ENCODE results near the gene CES3. TPM values are rescaled to one million over a fixed set of nuclear protein-coding genes. Genes with fewer than 3 reads are reported as not detected.

Gene CES3
- total RNA-seq, 2 experiments from 2014 or later = 1.1 to 1.3 TPM

DNA sequence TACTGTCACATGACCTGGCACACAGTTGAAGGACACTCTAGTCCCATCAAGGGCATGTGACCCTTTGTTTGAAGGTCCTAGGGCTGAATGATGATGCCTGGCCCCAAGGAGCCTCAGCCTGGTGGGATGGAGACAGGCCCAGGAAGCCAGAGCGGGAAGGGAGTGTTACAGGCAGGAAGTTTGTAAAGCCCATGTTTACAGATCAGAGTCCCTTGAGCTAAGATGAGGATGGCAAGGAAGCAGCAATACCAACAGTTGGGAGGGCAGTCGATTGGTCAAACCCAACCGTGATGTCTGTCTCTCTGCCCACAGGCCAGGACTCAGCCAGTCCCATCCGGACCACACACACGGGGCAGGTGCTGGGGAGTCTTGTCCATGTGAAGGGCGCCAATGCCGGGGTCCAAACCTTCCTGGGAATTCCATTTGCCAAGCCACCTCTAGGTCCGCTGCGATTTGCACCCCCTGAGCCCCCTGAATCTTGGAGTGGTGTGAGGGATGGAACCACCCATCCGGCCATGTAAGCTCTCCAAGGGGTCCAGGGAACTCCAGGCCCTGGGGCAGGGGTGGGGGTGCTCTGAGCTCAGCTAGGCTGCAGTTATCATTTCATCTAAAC lies 23.2 kb upstream of the CES3 start:
- TF ChIP-seq, protein P1, sequence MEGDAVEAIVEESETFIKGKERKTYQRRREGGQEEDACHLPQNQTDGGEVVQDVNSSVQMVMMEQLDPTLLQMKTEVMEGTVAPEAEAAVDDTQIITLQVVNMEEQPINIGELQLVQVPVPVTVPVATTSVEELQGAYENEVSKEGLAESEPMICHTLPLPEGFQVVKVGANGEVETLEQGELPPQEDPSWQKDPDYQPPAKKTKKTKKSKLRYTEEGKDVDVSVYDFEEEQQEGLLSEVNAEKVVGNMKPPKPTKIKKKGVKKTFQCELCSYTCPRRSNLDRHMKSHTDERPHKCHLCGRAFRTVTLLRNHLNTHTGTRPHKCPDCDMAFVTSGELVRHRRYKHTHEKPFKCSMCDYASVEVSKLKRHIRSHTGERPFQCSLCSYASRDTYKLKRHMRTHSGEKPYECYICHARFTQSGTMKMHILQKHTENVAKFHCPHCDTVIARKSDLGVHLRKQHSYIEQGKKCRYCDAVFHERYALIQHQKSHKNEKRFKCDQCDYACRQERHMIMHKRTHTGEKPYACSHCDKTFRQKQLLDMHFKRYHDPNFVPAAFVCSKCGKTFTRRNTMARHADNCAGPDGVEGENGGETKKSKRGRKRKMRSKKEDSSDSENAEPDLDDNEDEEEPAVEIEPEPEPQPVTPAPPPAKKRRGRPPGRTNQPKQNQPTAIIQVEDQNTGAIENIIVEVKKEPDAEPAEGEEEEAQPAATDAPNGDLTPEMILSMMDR (IDR thresholded peaks at IDR 0.05) = no peak
- ChIA-PET POLR2A (no interaction called here), CTCF (interaction anchor here (1.0 kb wide), 1 partner anchor 10 kb away, joined by 3 read pairs; no protein-coding TSS in a partner anchor)
- Mint-ChIP-seq H3K4me1 (ENCODE audit: low read depth) (peaks cover 49% of the 10 kb centered on the region), H3K36me3 (ENCODE audit: low read depth) (peaks cover 83% of the 10 kb centered on the region), H3K27me3 (no peaks in the 10 kb centered on the region), H3K4me3 (peak overlapping the region; percentile 98), H3K9me3 (no peaks in the 10 kb centered on the region), H3K27ac (peak overlapping the region; percentile 97)
- intact Hi-C loops (cut with DNase I, micrococcal nuclease) = no loop called here
- Histone ChIP-seq H3K27me3 (ENCODE audit: control insufficient read depth in 1 of 2, insufficient read depth in 2 of 2, low read length in 2 of 2) (no peaks in the 10 kb centered on the region), H3K36me3 (ENCODE audit: insufficient read depth, low read length) (peaks cover 50% of the 10 kb centered on the region), H3K9me3 (ENCODE audit: control insufficient read depth in 1 of 2, insufficient read depth in 1 of 2, low read length in 2 of 2) (no peaks in the 10 kb centered on the region), H3K4me1 (ENCODE audit: insufficient read depth, low read length) (peaks cover 38% of the 10 kb centered on the region), H3K27ac (ENCODE audit: low read depth in 1 of 2, low read length in 2 of 2) (no peak overlapping the region), H3K4me3 (ENCODE audit: low read length) (no peak overlapping the region)
- no peak for DNase-seq
- no peak for ATAC-seq (ENCODE audit: poor library complexity)

DNA sequence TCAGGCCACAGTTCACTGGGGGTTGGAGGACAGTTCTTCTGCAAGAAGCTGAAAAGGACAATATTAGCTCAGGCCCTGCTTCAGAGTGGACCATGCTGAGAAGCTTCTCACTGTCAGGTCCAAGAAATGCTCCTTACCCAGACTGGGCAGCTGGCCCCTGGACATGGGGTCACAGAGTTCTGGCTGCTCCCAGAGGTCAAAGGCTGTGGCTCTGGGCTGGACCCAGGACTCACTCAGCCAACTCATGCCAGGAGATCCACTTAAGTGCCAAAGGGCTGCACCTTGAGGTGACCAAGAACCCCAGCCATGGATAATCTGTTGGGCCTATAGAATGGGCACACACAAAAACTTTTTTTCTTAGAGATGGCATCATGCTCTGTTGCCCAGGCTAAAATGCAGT lies 21.7 kb upstream of the CES3 start:
- H3K36me3 ChIP-seq (ENCODE audit: insufficient read depth, low read length) = peaks cover 60% of the 10 kb centered on the region
- TF ChIP-seq, protein P1 (IDR thresholded peaks at IDR 0.05) = no peak
- POLR2A ChIA-PET = no interaction called here
- intact Hi-C loops (cut with DNase I, micrococcal nuclease) = no loop called here
- DNase-seq (no peak), ATAC-seq (ENCODE audit: poor library complexity) (no peak)
- peaks cover 28% of the 10 kb centered on the region for H3K4me1 ChIP-seq (ENCODE audit: insufficient read depth, low read length)
- no peaks in the 10 kb centered on the region for H3K27me3 Mint-ChIP-seq
- H3K9me3 Mint-ChIP-seq = no peaks in the 10 kb centered on the region
- no peak overlapping the region for H3K4me3 Mint-ChIP-seq
- H3K36me3 Mint-ChIP-seq (ENCODE audit: low read depth) = peaks cover 81% of the 10 kb centered on the region
- peaks cover 34% of the 10 kb centered on the region for H3K4me1 Mint-ChIP-seq (ENCODE audit: low read depth)
- no peak overlapping the region for H3K4me3 ChIP-seq (ENCODE audit: low read length)
- CTCF ChIA-PET = no interaction called here
- H3K9me3 ChIP-seq (ENCODE audit: control insufficient read depth in 1 of 2, insufficient read depth in 1 of 2, low read length in 2 of 2) = no peaks in the 10 kb centered on the region
- H3K27ac ChIP-seq (ENCODE audit: low read depth in 1 of 2, low read length in 2 of 2) = no peak overlapping the region
- no peaks in the 10 kb centered on the region for H3K27me3 ChIP-seq (ENCODE audit: control insufficient read depth in 1 of 2, insufficient read depth in 2 of 2, low read length in 2 of 2)
- no peak overlapping the region for H3K27ac Mint-ChIP-seq

DNA sequence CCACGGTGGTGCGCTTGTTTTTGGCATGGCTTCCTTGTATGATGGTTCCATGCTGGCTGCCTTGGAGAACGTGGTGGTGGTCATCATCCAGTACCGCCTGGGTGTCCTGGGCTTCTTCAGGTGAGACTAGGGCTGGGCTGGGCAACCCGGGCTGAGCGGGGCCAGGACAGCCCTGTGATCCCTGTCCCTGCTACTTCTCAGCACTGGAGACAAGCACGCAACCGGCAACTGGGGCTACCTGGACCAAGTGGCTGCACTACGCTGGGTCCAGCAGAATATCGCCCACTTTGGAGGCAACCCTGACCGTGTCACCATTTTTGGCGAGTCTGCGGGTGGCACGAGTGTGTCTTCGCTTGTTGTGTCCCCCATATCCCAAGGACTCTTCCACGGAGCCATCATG lies 20.8 kb upstream of the CES3 start:
- intact Hi-C loops (cut with DNase I, micrococcal nuclease) = no loop called here
- no peaks in the 10 kb centered on the region for H3K27me3 Mint-ChIP-seq
- no peak overlapping the region for H3K27ac Mint-ChIP-seq
- ATAC-seq (ENCODE audit: poor library complexity) (no peak), DNase-seq (no peak)
- Histone ChIP-seq H3K27ac (ENCODE audit: low read depth in 1 of 2, low read length in 2 of 2) (no peak overlapping the region), H3K4me3 (ENCODE audit: low read length) (no peak overlapping the region), H3K4me1 (ENCODE audit: insufficient read depth, low read length) (peaks cover 25% of the 10 kb centered on the region), H3K36me3 (ENCODE audit: insufficient read depth, low read length) (peaks cover 60% of the 10 kb centered on the region), H3K27me3 (ENCODE audit: control insufficient read depth in 1 of 2, insufficient read depth in 2 of 2, low read length in 2 of 2) (no peaks in the 10 kb centered on the region), H3K9me3 (ENCODE audit: control insufficient read depth in 1 of 2, insufficient read depth in 1 of 2, low read length in 2 of 2) (no peaks in the 10 kb centered on the region)
- H3K4me1 Mint-ChIP-seq (ENCODE audit: low read depth) = peaks cover 25% of the 10 kb centered on the region
- no peaks in the 10 kb centered on the region for H3K9me3 Mint-ChIP-seq
- no peak overlapping the region for H3K4me3 Mint-ChIP-seq
- POLR2A ChIA-PET = no interaction called here
- CTCF ChIA-PET = no interaction called here
- TF ChIP-seq, protein P1 (IDR thresholded peaks at IDR 0.05) = no peak
- peaks cover 77% of the 10 kb centered on the region for H3K36me3 Mint-ChIP-seq (ENCODE audit: low read depth)

All from CD4-positive, alpha-beta T cell (primary cell).